ENCODE measurements around the gene GRIN3A.

GRIN3A gene

GRCh38 chr9:101718192-101718591 is 20.3 kb downstream of the GRIN3A start:
- no peak overlapping the region for H3K4me3 ChIP-seq (ENCODE audit: insufficient read length, low read depth)
- TF ChIP-seq SUZ12 (IDR thresholded peaks at IDR 0.05; ENCODE audit: extremely low read depth, insufficient read depth, insufficient read length) (no peak), ZNF274 (IDR thresholded peaks at IDR 0.05; ENCODE audit: low read depth, low read length) (no peak), YY1 (IDR thresholded peaks at IDR 0.05; ENCODE audit: insufficient read depth, insufficient read length) (no peak)
- no peak overlapping the region for H3K9ac ChIP-seq (ENCODE audit: insufficient read length, low read depth)
- no peaks in the 10 kb centered on the region for H3K4me1 ChIP-seq (ENCODE audit: insufficient read depth, insufficient read length)
- DNase-seq (ENCODE audit: low read depth, low spot score), result no peak
- H3K36me3 ChIP-seq (ENCODE audit: insufficient read depth, insufficient read length, low read length), result no peaks in the 10 kb centered on the region
- no peaks in the 10 kb centered on the region for H3K9me3 ChIP-seq (ENCODE audit: insufficient read depth, low read length)
- no peaks in the 10 kb centered on the region for H3K27me3 ChIP-seq (ENCODE audit: insufficient read depth, insufficient read length)

- H3K9me3 ChIP-seq (ENCODE audit: insufficient read depth, low read length), result no peaks in the 10 kb centered on the region
- H3K4me1 ChIP-seq (ENCODE audit: insufficient read depth, insufficient read length), result no peaks in the 10 kb centered on the region
- DNase-seq (ENCODE audit: low read depth, low spot score), result no peak
- H3K27me3 ChIP-seq (ENCODE audit: insufficient read depth, insufficient read length), result no peaks in the 10 kb centered on the region
- no peak for TF ChIP-seq SUZ12 (IDR thresholded peaks at IDR 0.05; ENCODE audit: extremely low read depth, insufficient read depth, insufficient read length)
- no peak for TF ChIP-seq YY1 (IDR thresholded peaks at IDR 0.05; ENCODE audit: insufficient read depth, insufficient read length)
- TF ChIP-seq ZNF274 (IDR thresholded peaks at IDR 0.05; ENCODE audit: low read depth, low read length), result no peak
- H3K4me3 ChIP-seq (ENCODE audit: insufficient read length, low read depth), result no peak overlapping the region
- H3K36me3 ChIP-seq (ENCODE audit: insufficient read depth, insufficient read length, low read length), result no peaks in the 10 kb centered on the region
- H3K9ac ChIP-seq (ENCODE audit: insufficient read length, low read depth), result no peak overlapping the region
Observed at GRCh38 chr9:101716629-101717028, 21.8 kb downstream of the GRIN3A start.

- DNase-seq (ENCODE audit: low read depth, low spot score), result peak; percentile 33
- Histone ChIP-seq H3K9me3 (ENCODE audit: insufficient read depth, low read length) (no peaks in the 10 kb centered on the region), H3K4me3 (ENCODE audit: insufficient read length, low read depth) (no peak overlapping the region), H3K9ac (ENCODE audit: insufficient read length, low read depth) (no peak overlapping the region), H3K4me1 (ENCODE audit: insufficient read depth, insufficient read length) (no peaks in the 10 kb centered on the region), H3K27me3 (ENCODE audit: insufficient read depth, insufficient read length) (no peaks in the 10 kb centered on the region), H3K36me3 (ENCODE audit: insufficient read depth, insufficient read length, low read length) (no peaks in the 10 kb centered on the region)
- no peak for TF ChIP-seq SUZ12 (IDR thresholded peaks at IDR 0.05; ENCODE audit: extremely low read depth, insufficient read depth, insufficient read length)
- no peak for TF ChIP-seq ZNF274 (IDR thresholded peaks at IDR 0.05; ENCODE audit: low read depth, low read length)
- no peak for TF ChIP-seq YY1 (IDR thresholded peaks at IDR 0.05; ENCODE audit: insufficient read depth, insufficient read length)
Observed at GRCh38 chr9:101711330-101711941, 27.0 kb downstream of the GRIN3A start.

GRCh38 chr9:101708855-101709254 is 29.6 kb downstream of the GRIN3A start:
- H3K4me1 ChIP-seq (ENCODE audit: insufficient read depth, insufficient read length), result no peaks in the 10 kb centered on the region
- no peaks in the 10 kb centered on the region for H3K27me3 ChIP-seq (ENCODE audit: insufficient read depth, insufficient read length)
- no peak overlapping the region for H3K9ac ChIP-seq (ENCODE audit: insufficient read length, low read depth)
- H3K9me3 ChIP-seq (ENCODE audit: insufficient read depth, low read length), result no peaks in the 10 kb centered on the region
- no peak for TF ChIP-seq YY1 (IDR thresholded peaks at IDR 0.05; ENCODE audit: insufficient read depth, insufficient read length)
- no peak for TF ChIP-seq SUZ12 (IDR thresholded peaks at IDR 0.05; ENCODE audit: extremely low read depth, insufficient read depth, insufficient read length)
- no peak for TF ChIP-seq ZNF274 (IDR thresholded peaks at IDR 0.05; ENCODE audit: low read depth, low read length)
- H3K4me3 ChIP-seq (ENCODE audit: insufficient read length, low read depth), result no peak overlapping the region
- H3K36me3 ChIP-seq (ENCODE audit: insufficient read depth, insufficient read length, low read length), result no peaks in the 10 kb centered on the region
- DNase-seq (ENCODE audit: low read depth, low spot score), result no peak

- H3K9me3 ChIP-seq (ENCODE audit: insufficient read depth, low read length), result no peaks in the 10 kb centered on the region
- no peaks in the 10 kb centered on the region for H3K4me1 ChIP-seq (ENCODE audit: insufficient read depth, insufficient read length)
- no peak overlapping the region for H3K4me3 ChIP-seq (ENCODE audit: insufficient read length, low read depth)
- DNase-seq (ENCODE audit: low read depth, low spot score), result no peak
- TF ChIP-seq ZNF274 (IDR thresholded peaks at IDR 0.05; ENCODE audit: low read depth, low read length) (no peak), YY1 (IDR thresholded peaks at IDR 0.05; ENCODE audit: insufficient read depth, insufficient read length) (no peak), SUZ12 (IDR thresholded peaks at IDR 0.05; ENCODE audit: extremely low read depth, insufficient read depth, insufficient read length) (no peak)
- no peaks in the 10 kb centered on the region for H3K27me3 ChIP-seq (ENCODE audit: insufficient read depth, insufficient read length)
- no peaks in the 10 kb centered on the region for H3K36me3 ChIP-seq (ENCODE audit: insufficient read depth, insufficient read length, low read length)
- H3K9ac ChIP-seq (ENCODE audit: insufficient read length, low read depth), result no peak overlapping the region
Observed at GRCh38 chr9:101707721-101708120, 30.7 kb downstream of the GRIN3A start.

GRCh38 chr9:101706997-101707396 is 31.4 kb downstream of the GRIN3A start:
- Histone ChIP-seq H3K4me1 (ENCODE audit: insufficient read depth, insufficient read length) (no peaks in the 10 kb centered on the region), H3K9ac (ENCODE audit: insufficient read length, low read depth) (no peak overlapping the region), H3K9me3 (ENCODE audit: insufficient read depth, low read length) (no peaks in the 10 kb centered on the region), H3K27me3 (ENCODE audit: insufficient read depth, insufficient read length) (no peaks in the 10 kb centered on the region), H3K36me3 (ENCODE audit: insufficient read depth, insufficient read length, low read length) (no peaks in the 10 kb centered on the region), H3K4me3 (ENCODE audit: insufficient read length, low read depth) (no peak overlapping the region)
- DNase-seq (ENCODE audit: low read depth, low spot score), result no peak
- TF ChIP-seq SUZ12 (IDR thresholded peaks at IDR 0.05; ENCODE audit: extremely low read depth, insufficient read depth, insufficient read length) (no peak), ZNF274 (IDR thresholded peaks at IDR 0.05; ENCODE audit: low read depth, low read length) (no peak), YY1 (IDR thresholded peaks at IDR 0.05; ENCODE audit: insufficient read depth, insufficient read length) (no peak)

GRCh38 chr9:101706261-101706798 is 32.1 kb downstream of the GRIN3A start:
- TF ChIP-seq SUZ12 (IDR thresholded peaks at IDR 0.05; ENCODE audit: extremely low read depth, insufficient read depth, insufficient read length) (no peak), YY1 (IDR thresholded peaks at IDR 0.05; ENCODE audit: insufficient read depth, insufficient read length) (no peak), ZNF274 (IDR thresholded peaks at IDR 0.05; ENCODE audit: low read depth, low read length) (no peak)
- no peak for DNase-seq (ENCODE audit: low read depth, low spot score)

More at GRCh38 chr9:101706261-101706798, 32.1 kb downstream of the GRIN3A start:
- H3K4me3 ChIP-seq (ENCODE audit: insufficient read length, low read depth), result no peak overlapping the region
- no peaks in the 10 kb centered on the region for H3K36me3 ChIP-seq (ENCODE audit: insufficient read depth, insufficient read length, low read length)
- no peak overlapping the region for H3K9ac ChIP-seq (ENCODE audit: insufficient read length, low read depth)
- no peaks in the 10 kb centered on the region for H3K9me3 ChIP-seq (ENCODE audit: insufficient read depth, low read length)
- H3K27me3 ChIP-seq (ENCODE audit: insufficient read depth, insufficient read length), result no peaks in the 10 kb centered on the region
- no peaks in the 10 kb centered on the region for H3K4me1 ChIP-seq (ENCODE audit: insufficient read depth, insufficient read length)

Data from NT2/D1 (cell line).